ENCODE results near the gene EMC1.
"Not testable (repeated sequence)": the region's sequence is repeated elsewhere in the genome, so short reads cannot be mapped to it uniquely, and the experiment has no call there.

The EMC1 gene

DNA sequence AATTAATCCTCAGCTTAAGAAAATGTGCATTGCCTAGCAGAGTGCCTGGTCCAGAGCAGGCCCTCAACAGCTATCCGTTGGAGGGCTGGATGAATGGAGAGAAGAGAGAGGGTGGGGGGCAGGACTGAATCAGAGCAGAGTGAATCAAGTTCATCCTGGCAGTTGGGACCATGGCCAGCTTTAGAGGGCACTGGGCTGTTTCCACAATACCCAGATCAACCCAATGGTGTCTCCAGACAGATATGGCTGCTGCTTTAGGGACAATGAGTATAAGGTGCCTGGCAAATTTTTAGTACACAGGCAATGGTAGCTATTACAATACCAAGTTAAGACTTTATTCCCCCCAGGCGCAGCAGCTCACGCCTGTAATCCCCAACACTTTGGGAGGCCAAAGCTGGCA is 17.1 kb downstream of the EMC1 start:
- peaks cover 52% of the 10 kb centered on the region for H3K36me3 ChIP-seq (ENCODE audit: control insufficient read depth, insufficient read depth, low read length)
- H3K27ac ChIP-seq (ENCODE audit: insufficient read depth, low read depth, low read length, poor library complexity, severe bottlenecking): no peak overlapping the region
- no peaks in the 10 kb centered on the region for H3K27me3 ChIP-seq (ENCODE audit: control insufficient read depth, insufficient read depth, low read length, poor library complexity, severe bottlenecking)
- no peaks in the 10 kb centered on the region for H3K9me3 ChIP-seq (ENCODE audit: control insufficient read depth, low read length)
- 92 to 94% methylated on average over 3 of the region's 3 CpGs for WGBS, 2 experiments
- no peak overlapping the region for H3K4me3 ChIP-seq (ENCODE audit: insufficient read depth, low read depth, low read length)
- no peaks in the 10 kb centered on the region for H3K4me1 ChIP-seq (ENCODE audit: control insufficient read depth, insufficient read depth, low read length)

DNA sequence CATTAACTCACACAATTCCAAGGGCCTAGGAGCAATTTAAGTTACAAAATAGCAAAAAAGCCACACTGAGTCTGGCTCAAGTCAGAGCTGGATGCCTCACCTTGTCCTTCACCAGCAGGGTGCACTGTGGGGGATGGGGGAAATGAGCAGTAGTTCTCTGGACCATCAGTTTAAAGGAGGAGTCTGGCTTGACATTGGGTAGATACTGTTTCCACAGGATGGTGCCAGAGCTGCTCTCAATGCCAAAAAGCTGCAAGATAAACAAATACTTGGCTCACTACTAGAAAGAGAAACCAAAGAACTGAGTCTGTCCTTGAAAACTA is 18.8 kb downstream of the EMC1 start:
- H3K4me1 ChIP-seq (ENCODE audit: control insufficient read depth, insufficient read depth, low read length): no peaks in the 10 kb centered on the region
- H3K27ac ChIP-seq (ENCODE audit: insufficient read depth, low read depth, low read length, poor library complexity, severe bottlenecking): no peak overlapping the region
- H3K36me3 ChIP-seq (ENCODE audit: control insufficient read depth, insufficient read depth, low read length): peaks cover 36% of the 10 kb centered on the region
- no peaks in the 10 kb centered on the region for H3K9me3 ChIP-seq (ENCODE audit: control insufficient read depth, low read length)
- no peak overlapping the region for H3K4me3 ChIP-seq (ENCODE audit: insufficient read depth, low read depth, low read length)
- H3K27me3 ChIP-seq (ENCODE audit: control insufficient read depth, insufficient read depth, low read length, poor library complexity, severe bottlenecking): no peaks in the 10 kb centered on the region

DNA sequence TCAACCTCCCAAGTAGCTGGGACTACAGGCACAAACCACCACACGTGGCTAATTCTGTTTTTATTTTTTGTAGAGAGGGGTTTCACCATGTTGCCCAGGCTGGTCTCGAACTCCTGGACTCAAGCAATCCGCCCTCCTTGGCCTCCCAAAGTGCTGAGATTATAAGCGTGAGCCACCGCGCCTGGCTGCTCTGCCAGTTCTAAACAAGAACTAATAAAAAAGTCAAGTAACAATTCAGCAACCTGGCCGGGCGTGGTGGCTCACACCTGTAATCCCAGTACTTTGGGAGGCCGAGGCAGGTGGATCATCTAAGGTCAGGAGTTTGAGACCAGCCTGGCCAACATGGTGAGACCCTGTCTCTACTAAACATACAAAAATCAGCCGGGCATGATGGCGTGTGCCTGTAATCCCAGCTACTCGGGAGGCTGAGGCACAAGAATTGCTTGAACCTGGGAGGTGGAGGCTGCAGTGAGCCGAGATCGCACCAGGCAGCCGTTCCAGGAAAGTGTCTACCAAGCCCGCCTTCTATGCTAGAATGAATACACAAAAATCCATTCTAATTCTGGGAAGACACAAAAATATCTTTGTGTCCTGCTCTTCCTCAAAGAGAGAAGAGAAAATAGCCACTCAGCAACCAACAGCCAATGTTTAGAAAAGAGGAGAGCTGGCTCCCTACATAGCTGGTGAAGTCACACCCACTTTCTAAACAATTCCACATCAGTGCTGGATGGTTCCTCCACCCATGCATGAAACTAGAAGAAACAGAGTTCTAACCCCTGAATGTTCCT is 19.4 kb downstream of the EMC1 start:
- WGBS, 2 experiments: 94 to 95% methylated on average over 16 of the region's 16 CpGs
- H3K4me3 ChIP-seq (ENCODE audit: insufficient read depth, low read depth, low read length); H3K27me3 ChIP-seq (ENCODE audit: control insufficient read depth, insufficient read depth, low read length, poor library complexity, severe bottlenecking); H3K4me1 ChIP-seq (ENCODE audit: control insufficient read depth, insufficient read depth, low read length); H3K9me3 ChIP-seq (ENCODE audit: control insufficient read depth, low read length); H3K27ac ChIP-seq (ENCODE audit: insufficient read depth, low read depth, low read length, poor library complexity, severe bottlenecking): not testable (repeated sequence)
- H3K36me3 ChIP-seq (ENCODE audit: control insufficient read depth, insufficient read depth, low read length): peaks cover 36% of the 10 kb centered on the region

DNA sequence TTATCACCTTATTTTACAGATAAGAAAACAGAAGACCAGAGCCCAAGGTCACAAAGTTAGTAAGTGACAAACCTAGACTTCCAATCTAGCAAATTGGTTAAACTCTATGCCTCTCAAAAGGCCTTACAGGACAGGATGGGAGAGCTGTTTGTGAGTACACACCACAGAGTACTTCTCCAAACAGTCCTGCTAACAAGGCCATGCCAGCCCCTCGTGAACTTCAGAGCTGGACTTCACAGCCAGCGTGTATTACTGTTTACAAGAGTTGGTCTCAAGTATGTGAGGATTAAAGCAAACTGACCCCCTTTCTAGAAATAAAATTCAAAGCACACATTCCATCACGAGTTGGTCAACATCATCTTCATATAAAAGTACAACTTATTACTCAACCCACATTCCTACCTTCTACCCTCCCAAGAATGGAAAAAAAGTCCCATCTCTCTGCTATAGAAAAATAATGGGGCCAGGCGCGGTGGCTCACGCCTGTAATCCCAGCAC is 21.4 kb downstream of the EMC1 start:
- H3K4me1 ChIP-seq (ENCODE audit: control insufficient read depth, insufficient read depth, low read length): no peaks in the 10 kb centered on the region
- WGBS, 2 experiments: 91% methylated on average over 6 of the region's 6 CpGs
- H3K9me3 ChIP-seq (ENCODE audit: control insufficient read depth, low read length): no peaks in the 10 kb centered on the region
- H3K4me3 ChIP-seq (ENCODE audit: insufficient read depth, low read depth, low read length): no peak overlapping the region
- no peak overlapping the region for H3K27ac ChIP-seq (ENCODE audit: insufficient read depth, low read depth, low read length, poor library complexity, severe bottlenecking)
- peaks cover 46% of the 10 kb centered on the region for H3K36me3 ChIP-seq (ENCODE audit: control insufficient read depth, insufficient read depth, low read length)
- H3K27me3 ChIP-seq (ENCODE audit: control insufficient read depth, insufficient read depth, low read length, poor library complexity, severe bottlenecking): no peaks in the 10 kb centered on the region

DNA sequence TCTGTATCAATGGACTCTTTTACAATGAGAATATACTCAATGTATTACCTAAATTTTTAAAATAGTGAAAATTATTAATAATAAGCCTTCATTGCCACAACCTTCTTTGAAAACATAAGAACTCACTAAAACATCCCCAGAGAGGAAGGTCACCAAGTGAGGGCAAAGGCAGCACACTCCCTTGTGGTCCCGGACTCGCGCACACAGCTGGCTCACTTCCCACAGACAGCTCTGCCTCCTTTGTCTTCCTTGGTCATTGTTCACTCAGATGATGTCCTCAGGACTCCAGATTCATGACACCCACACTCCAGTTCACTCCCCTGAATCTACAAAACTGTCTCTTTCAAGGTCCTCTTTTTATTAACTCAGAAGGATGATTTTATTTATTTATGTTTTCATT is 22.1 kb downstream of the EMC1 start:
- H3K27ac ChIP-seq (ENCODE audit: insufficient read depth, low read depth, low read length, poor library complexity, severe bottlenecking): no peak overlapping the region
- no peaks in the 10 kb centered on the region for H3K9me3 ChIP-seq (ENCODE audit: control insufficient read depth, low read length)
- peaks cover 48% of the 10 kb centered on the region for H3K36me3 ChIP-seq (ENCODE audit: control insufficient read depth, insufficient read depth, low read length)
- 93 to 98% methylated on average over 3 of the region's 3 CpGs for WGBS, 2 experiments
- no peaks in the 10 kb centered on the region for H3K4me1 ChIP-seq (ENCODE audit: control insufficient read depth, insufficient read depth, low read length)
- no peaks in the 10 kb centered on the region for H3K27me3 ChIP-seq (ENCODE audit: control insufficient read depth, insufficient read depth, low read length, poor library complexity, severe bottlenecking)
- no peak overlapping the region for H3K4me3 ChIP-seq (ENCODE audit: insufficient read depth, low read depth, low read length)

DNA sequence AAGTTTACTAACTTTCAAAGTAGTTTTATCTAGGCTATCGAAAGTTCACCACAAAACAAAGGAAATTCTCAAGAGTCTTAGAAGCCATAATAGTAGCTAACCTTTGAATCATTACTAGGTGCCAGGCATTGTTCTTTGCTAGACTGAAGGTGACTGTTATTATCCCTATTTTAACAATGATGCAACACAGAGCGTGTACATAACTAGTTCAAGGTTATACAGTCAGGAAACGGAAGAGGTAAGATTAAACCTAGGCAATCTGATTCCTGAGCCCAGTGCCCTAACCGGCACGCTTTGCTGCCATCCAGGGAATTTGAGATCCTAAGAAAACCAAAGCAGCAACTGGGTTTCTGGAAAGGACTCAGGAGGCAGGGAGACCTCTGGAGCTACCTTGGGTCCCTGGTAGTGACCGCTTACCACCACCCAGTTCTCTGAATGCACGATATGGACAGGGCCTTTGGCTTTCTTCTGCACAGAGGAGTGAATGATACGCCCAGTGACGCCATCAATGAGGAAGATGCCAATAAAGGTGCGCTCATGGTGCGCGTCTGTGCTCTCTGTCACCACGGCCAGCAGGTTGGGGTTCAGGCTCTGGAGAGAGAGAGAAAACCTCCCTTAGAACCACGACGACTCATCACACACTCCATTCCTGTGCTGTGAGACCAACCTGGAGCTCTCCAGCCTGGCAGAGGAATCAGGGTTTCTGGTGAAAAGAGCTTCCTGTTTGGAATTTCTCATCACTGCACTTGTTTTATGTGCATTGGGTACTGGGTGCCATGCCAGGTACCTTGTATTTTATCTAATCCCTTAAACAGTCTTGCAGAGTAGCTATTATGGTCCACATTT is 28.1 kb downstream of the EMC1 start:
- H3K4me3 ChIP-seq (ENCODE audit: insufficient read depth, low read depth, low read length): no peak overlapping the region
- no peaks in the 10 kb centered on the region for H3K4me1 ChIP-seq (ENCODE audit: control insufficient read depth, insufficient read depth, low read length)
- H3K27me3 ChIP-seq (ENCODE audit: control insufficient read depth, insufficient read depth, low read length, poor library complexity, severe bottlenecking): no peaks in the 10 kb centered on the region
- peaks cover 56% of the 10 kb centered on the region for H3K36me3 ChIP-seq (ENCODE audit: control insufficient read depth, insufficient read depth, low read length)
- no peak overlapping the region for H3K27ac ChIP-seq (ENCODE audit: insufficient read depth, low read depth, low read length, poor library complexity, severe bottlenecking)
- no peaks in the 10 kb centered on the region for H3K9me3 ChIP-seq (ENCODE audit: control insufficient read depth, low read length)
- WGBS, 2 experiments: 92 to 93% methylated on average over 15 of the region's 15 CpGs

DNA sequence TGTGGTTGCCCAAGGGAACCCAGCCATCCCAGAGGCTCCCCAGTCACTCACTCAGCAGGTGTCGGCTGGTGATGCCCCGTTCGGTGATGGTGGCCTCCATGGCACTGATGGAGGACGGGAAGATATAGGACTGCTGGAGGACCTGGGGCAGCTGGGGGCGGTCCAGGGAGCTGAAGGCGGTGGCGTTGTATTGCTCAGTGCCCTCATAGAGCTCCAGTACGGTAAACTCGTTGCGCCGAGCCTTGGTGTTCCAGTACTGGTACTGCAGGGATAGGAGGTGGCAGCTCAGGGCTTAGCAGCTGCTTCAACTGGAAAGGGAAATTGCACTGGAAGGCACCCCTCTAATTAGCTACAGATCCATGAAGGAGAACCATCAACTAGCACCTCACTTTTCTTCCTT is 28.8 kb downstream of the EMC1 start:
- Histone ChIP-seq H3K27ac (ENCODE audit: insufficient read depth, low read depth, low read length, poor library complexity, severe bottlenecking) (no peak overlapping the region), H3K4me1 (ENCODE audit: control insufficient read depth, insufficient read depth, low read length) (no peaks in the 10 kb centered on the region), H3K36me3 (ENCODE audit: control insufficient read depth, insufficient read depth, low read length) (peaks cover 56% of the 10 kb centered on the region), H3K27me3 (ENCODE audit: control insufficient read depth, insufficient read depth, low read length, poor library complexity, severe bottlenecking) (no peaks in the 10 kb centered on the region), H3K4me3 (ENCODE audit: insufficient read depth, low read depth, low read length) (no peak overlapping the region), H3K9me3 (ENCODE audit: control insufficient read depth, low read length) (no peaks in the 10 kb centered on the region)
- WGBS, 2 experiments: 96 to 97% methylated on average over 11 of the region's 11 CpGs

DNA sequence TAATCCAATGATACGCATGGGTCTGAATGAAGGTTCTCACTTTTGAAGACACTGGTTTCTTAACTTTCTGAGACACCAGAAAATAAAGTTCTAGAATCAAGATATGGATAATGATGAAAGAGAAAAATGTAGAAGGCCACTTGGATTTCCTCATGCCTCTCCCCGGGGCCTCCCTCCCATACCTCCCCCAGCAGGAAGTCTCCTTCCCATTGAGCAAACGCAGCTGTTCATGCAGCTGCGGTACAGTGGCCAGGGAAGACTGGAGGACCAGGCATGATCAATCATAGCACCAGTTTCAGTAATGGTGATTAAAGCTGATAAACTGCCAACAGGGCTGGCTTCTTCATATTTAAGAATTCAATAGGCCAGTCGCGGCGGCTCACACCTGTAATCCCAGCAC is 30.3 kb downstream of the EMC1 start:
- no peaks in the 10 kb centered on the region for H3K4me1 ChIP-seq (ENCODE audit: control insufficient read depth, insufficient read depth, low read length)
- 91 to 93% methylated on average over 7 of the region's 7 CpGs for WGBS, 2 experiments
- no peak overlapping the region for H3K27ac ChIP-seq (ENCODE audit: insufficient read depth, low read depth, low read length, poor library complexity, severe bottlenecking)
- H3K36me3 ChIP-seq (ENCODE audit: control insufficient read depth, insufficient read depth, low read length): peaks cover 43% of the 10 kb centered on the region
- H3K27me3 ChIP-seq (ENCODE audit: control insufficient read depth, insufficient read depth, low read length, poor library complexity, severe bottlenecking): no peaks in the 10 kb centered on the region
- no peaks in the 10 kb centered on the region for H3K9me3 ChIP-seq (ENCODE audit: control insufficient read depth, low read length)
- H3K4me3 ChIP-seq (ENCODE audit: insufficient read depth, low read depth, low read length): no peak overlapping the region

DNA sequence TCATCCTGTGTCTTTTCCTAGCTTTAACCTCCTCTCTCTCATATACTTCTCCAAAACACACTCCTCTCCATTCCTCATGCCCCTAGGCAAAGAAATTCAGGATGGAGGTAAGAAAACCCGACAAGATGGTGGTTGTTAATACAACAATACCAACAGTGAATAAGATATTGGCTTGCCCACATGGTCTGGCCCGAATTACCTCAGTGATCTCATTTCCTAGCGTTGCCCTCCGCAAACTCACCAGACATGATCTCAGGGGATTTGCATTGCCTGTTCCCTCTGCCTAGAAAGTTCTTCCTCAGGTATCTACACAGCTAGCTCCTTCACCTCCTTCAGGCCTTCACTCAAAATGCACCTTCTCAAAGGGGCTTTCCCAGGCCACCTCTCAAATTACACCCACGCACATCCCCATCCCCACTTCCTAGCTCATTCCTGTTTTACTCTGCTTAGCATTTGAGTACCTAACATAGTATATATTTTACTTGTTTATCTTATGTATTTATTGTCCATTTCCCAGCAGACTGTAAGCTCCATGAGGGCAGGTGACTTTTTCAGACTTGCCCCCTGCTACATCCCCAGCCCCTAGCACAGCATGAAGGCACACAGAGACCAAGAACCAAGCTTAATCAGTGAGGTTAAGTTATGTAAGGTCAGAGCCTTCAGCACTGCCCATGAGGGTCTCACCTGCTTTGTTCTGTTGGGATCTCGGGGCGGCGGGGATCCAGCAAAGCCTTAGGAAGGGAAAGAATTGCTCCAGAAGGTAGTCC is 31.1 kb downstream of the EMC1 start:
- no peaks in the 10 kb centered on the region for H3K9me3 ChIP-seq (ENCODE audit: control insufficient read depth, low read length)
- H3K4me3 ChIP-seq (ENCODE audit: insufficient read depth, low read depth, low read length): no peak overlapping the region
- no peaks in the 10 kb centered on the region for H3K27me3 ChIP-seq (ENCODE audit: control insufficient read depth, insufficient read depth, low read length, poor library complexity, severe bottlenecking)
- H3K36me3 ChIP-seq (ENCODE audit: control insufficient read depth, insufficient read depth, low read length): peaks cover 40% of the 10 kb centered on the region
- WGBS, 2 experiments: 94 to 97% methylated on average over 8 of the region's 8 CpGs
- no peaks in the 10 kb centered on the region for H3K4me1 ChIP-seq (ENCODE audit: control insufficient read depth, insufficient read depth, low read length)
- no peak overlapping the region for H3K27ac ChIP-seq (ENCODE audit: insufficient read depth, low read depth, low read length, poor library complexity, severe bottlenecking)

DNA sequence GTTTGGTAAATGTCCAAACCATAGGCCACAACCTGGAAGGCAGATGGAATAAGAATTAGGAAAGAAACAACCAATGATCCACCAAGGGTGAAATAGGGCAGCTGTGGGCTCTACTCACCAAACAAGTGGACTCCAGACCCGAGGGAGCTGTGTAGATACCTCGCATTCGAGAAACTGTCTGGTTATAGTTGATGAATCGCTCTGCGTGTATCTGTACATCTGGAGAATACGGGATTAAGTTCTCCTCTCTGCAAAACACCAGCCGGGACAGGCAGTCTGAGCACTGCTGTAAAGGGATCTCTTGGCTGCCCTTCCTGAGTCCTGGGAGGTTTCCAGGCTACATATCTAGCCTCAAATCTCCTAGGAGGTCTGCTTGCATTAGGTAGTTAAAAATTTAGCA is 31.9 kb downstream of the EMC1 start:
- Histone ChIP-seq H3K4me1 (ENCODE audit: control insufficient read depth, insufficient read depth, low read length) (no peaks in the 10 kb centered on the region), H3K36me3 (ENCODE audit: control insufficient read depth, insufficient read depth, low read length) (peaks cover 39% of the 10 kb centered on the region), H3K4me3 (ENCODE audit: insufficient read depth, low read depth, low read length) (no peak overlapping the region), H3K27me3 (ENCODE audit: control insufficient read depth, insufficient read depth, low read length, poor library complexity, severe bottlenecking) (no peaks in the 10 kb centered on the region), H3K27ac (ENCODE audit: insufficient read depth, low read depth, low read length, poor library complexity, severe bottlenecking) (no peak overlapping the region), H3K9me3 (ENCODE audit: control insufficient read depth, low read length) (no peaks in the 10 kb centered on the region)
- WGBS, 2 experiments: 93 to 95% methylated on average over 7 of the region's 7 CpGs
